ENCODE results near the gene TTC3. TPM values are rescaled to one million over a fixed set of nuclear protein-coding genes. Genes with fewer than 3 reads are reported as not detected.
A peak's percentile ranks its signal among the peaks of the same experiment; 100 is the strongest.

TTC3 gene
- total and polyA plus RNA-seq, 9 of the 15 experiments (the other 6 are each of a cell fraction or from before 2014, with no cell fraction given) = 17.5 to 92.0 (median 59.5) TPM

DNA sequence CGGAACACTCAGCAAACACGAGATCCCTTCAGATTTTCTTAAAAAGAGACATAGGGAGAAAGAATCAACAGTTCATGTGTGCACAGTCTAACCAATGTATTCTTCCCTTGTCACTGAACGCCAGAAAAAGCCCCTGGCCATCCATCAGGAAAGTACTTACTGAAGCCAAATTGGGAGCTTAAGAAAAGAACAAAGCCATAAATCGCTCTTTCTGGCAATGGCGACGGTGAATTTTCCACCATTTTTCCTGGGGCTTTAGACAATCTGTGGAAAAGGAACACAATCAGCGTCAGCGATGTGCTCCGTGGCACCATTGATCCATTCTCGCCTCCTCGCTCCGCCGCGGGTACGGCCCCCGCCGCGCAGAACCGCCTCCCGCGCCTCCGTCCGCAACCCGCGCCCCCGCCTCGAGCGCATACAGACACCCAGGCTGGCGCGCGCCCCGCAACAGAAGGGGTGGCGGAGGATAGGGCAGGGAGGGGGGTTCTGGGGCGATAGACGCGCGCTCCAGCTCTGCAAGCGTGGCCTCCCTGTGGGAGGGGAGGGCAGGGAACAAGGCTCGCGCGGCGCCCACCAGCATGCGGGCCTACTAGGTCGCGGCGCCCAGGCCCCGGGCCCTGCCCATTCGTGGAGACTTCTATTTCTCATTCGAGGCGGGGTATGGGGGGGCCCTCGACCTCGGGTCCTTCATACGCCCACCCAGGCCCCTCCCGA, 623 bp upstream of the TTC3 start (continued):
- TF ChIP-seq HDGF (IDR thresholded peaks at IDR 0.05) (no peak), KLF16 (IDR thresholded peaks at IDR 0.05) (no peak), SIX5 (IDR thresholded peaks at IDR 0.05; ENCODE audit: borderline replicate concordance in 1 of 2, insufficient read depth in 1 of 2, low read depth in 1 of 2, low read length in 2 of 2) (no peak), POLR2B (IDR thresholded peaks at IDR 0.05; ENCODE audit: low read depth, partially characterized antibody) (peak; percentile 67), FUS (optimal IDR thresholded peaks at IDR 0.05; ENCODE audit: low read depth, low read length) (no peak), ILK (tag; IDR thresholded peaks at IDR 0.05; ENCODE audit: borderline replicate concordance, low read depth) (no peak), U2AF2 (optimal IDR thresholded peaks at IDR 0.05; ENCODE audit: low read depth, low read length) (no peak), MEF2D (tag; conservative IDR thresholded peaks at IDR 0.05; ENCODE audit: low read depth) (no peak), PHF8 (IDR thresholded peaks at IDR 0.05; ENCODE audit: borderline replicate concordance, low read length) (peak; percentile 85), ELF4 (CRISPR knock-in tag; IDR thresholded peaks at IDR 0.05) (0 out of 2 replicates have a peak, but pooled peaks have one; percentile 35), LEF1 (IDR thresholded peaks at IDR 0.05) (no peak), ARID4B (CRISPR knock-in tag; IDR thresholded peaks at IDR 0.05) (no peak), ZBTB11 (CRISPR knock-in tag; IDR thresholded peaks at IDR 0.05) (0 out of 6 replicates have a peak, but pooled peaks of 1 of the 3 experiments have one; percentile 53), ZFPM2 (CRISPR knock-in tag; IDR thresholded peaks at IDR 0.05) (0 out of 2 replicates have a peak, but pooled peaks have one; percentile 50), CCAR2 (IDR thresholded peaks at IDR 0.05; ENCODE audit: low read depth, low read length) (no peak)
- TF ChIP-seq, protein P1, sequence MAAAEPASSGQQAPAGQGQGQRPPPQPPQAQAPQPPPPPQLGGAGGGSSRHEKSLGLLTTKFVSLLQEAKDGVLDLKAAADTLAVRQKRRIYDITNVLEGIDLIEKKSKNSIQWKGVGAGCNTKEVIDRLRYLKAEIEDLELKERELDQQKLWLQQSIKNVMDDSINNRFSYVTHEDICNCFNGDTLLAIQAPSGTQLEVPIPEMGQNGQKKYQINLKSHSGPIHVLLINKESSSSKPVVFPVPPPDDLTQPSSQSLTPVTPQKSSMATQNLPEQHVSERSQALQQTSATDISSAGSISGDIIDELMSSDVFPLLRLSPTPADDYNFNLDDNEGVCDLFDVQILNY (CRISPR knock-in tag; IDR thresholded peaks at IDR 0.05) = peak; percentile 79; the same call in 1 of the 2 replicates
